Skin epidermis (tissue), 12 donors: ENCODE results near the gene ATP6V1F.
A peak's percentile ranks its signal among the peaks of the same experiment; 100 is the strongest.

Experiments
- H3K27ac ChIP-seq, 21 experiments: fragments of 200-600 bp; sonication (generic) in 11 of 21; one replicate each; pipeline ENCODE4 v1.5.0; 2020; ENCODE audit warnings: mild to moderate bottlenecking in 3 of 21, inconsistent platforms in 2 of 21, moderate library complexity in 2 of 21
- H3K4me3 ChIP-seq, 7 experiments: fragments of 200-600 bp; sonication (generic) in 2 of 7; one replicate each; pipeline ENCODE4 v1.5.0; 2020; ENCODE audit warnings: inconsistent platforms in 2 of 7, mild to moderate bottlenecking in 2 of 7, moderate library complexity in 1 of 7

ATP6V1F gene

DNA sequence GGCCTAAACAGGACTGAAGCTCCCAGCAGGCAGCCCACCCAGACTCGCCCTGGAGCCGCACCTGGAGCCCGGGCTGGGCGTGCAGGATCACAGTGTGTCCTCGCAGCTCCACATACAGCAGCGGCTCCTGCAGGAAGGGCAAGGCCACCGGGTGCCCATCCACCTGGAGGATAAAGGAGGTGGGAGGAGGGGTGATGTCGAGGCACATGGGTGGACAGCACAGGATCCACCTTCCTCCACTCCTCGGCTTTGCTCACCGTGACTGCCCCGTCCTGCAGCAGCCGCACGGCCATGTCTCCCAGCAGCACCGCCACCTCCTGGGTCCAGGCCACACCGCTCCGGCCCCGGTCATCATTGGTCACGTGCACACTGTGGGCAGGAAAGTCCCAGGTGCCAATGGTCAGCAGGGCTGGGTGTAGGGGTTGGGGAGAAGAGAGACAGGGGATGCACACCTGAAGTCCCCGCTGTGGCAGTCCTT lies 16.8 kb downstream of the ATP6V1F start:
- no peak overlapping the region for H3K4me3 ChIP-seq
- H3K27ac ChIP-seq = no peak overlapping the region

GRCh38 chr7:128879939-128880746 lies 17.5 kb downstream of the ATP6V1F start:
- H3K4me3 ChIP-seq = no peak overlapping the region
- no peak overlapping the region for H3K27ac ChIP-seq

- Histone ChIP-seq H3K4me3 (no peak overlapping the region), H3K27ac (no peak overlapping the region)
These were observed 18.3 kb downstream of the ATP6V1F start for GRCh38 chr7:128880791-128881457.

- no peak overlapping the region for H3K27ac ChIP-seq
- H3K4me3 ChIP-seq = no peak overlapping the region
These were observed 18.9 kb downstream of the ATP6V1F start for GRCh38 chr7:128881458-128882125.

DNA sequence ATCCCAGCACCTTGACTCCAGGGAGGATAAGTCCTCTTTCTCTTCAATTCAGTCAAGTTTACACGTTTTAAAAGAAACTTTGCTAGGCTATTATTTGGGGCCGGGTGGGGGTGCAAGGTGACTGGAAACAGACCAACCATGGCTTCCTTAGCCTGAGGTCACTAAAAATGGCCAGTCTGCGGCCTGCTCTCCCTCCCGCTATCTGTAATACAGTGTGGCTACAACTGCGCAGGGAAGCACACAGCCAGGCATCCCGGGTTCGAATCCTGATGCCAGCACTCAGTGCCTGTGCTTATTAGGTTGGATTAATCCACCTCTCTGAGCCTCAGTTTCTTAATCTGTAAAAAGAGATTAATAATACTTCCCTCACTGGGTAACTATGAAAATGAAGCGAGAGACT lies 19.5 kb downstream of the ATP6V1F start:
- no peak overlapping the region for H3K4me3 ChIP-seq
- no peak overlapping the region for H3K27ac ChIP-seq

GRCh38 chr7:128883622-128884448 lies 21.2 kb downstream of the ATP6V1F start:
- peak overlapping the region in 1 of 21 experiments; percentile 51 for H3K27ac ChIP-seq
- peak overlapping the region in 3 of 7 experiments; percentile 9 to 28 (median 11) for H3K4me3 ChIP-seq

DNA sequence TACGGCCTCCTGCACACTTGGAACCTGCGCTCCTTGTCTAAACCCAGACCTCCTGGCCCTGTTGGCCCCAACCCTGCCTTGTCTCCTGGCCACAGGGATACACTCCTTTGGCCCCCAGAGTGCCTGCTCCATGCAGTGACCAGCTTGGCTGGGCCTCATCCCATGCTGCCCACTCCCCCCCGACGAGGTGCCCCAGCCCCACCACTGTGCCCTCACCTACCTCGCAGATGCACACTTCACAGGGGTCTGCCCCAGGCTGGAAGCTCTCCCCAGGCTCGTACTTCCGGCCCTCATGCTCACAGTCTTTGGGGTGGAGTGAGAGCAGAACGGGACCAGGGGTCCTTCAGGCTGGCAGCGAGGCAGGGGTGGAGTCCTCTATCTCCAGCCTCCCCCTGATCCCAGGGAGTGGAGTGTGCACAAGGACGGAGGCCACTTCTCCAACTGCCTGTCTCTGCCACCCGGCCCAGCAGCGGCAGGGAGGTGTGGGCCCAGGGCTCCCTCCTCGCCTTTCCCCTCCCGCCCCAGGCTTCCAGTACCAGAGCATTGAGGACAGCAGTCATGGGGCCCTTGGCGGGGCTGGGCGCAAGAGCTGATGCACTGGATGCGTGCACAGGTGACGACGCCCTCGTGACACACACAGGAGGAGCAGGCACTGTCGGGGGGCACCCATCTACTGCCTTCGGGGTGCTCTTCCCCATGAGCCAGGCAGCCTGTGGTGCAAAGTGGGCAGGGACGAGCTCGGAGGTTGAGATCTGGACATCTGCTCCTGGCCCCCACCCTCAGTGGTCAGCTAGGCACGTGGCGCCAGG lies 22.1 kb downstream of the ATP6V1F start:
- no peak overlapping the region for H3K4me3 ChIP-seq

DNA sequence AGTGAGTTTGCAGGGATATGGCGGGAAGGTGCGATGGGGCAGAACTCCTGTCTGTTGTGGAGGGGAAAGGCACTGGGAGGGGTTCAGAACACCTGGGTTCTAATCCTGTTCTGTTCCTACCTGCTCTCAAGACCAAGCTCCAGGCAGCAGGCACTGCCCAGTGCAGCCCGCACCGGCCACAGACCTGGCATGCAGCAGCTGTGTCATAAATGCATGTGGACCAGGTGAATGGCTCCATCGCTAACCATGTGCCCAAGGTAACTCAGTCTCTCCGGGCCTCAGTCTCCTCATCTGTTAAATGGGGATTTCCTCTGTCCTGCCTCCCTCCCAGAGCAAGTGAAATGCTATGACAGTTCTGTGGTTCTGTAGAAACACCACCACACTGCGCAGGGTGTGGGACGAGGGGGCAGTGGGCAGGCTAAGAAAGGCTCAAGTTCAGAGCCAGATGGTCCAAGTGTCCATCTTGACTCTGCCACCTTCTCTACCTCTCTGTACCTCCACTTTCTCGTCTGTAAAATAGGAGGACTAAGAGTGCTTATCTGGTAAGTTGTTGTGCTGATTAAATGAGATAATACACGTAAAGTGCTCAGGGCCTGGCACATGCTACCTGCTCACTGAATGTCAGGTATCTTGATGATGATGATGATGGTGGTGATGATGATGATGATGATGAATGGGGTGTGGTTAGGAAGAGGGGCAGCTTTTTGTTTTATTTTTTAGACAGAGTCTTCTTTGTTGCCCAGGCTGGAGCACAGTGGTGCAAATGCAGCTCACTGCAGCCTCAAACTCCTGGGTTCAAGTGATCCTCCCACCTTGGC lies 22.9 kb downstream of the ATP6V1F start:
- Histone ChIP-seq H3K4me3 (no peak overlapping the region), H3K27ac (no peak overlapping the region)

More for the DNA sequence above, 22.1 kb downstream of the ATP6V1F start:
- H3K27ac ChIP-seq = no peak overlapping the region

DNA sequence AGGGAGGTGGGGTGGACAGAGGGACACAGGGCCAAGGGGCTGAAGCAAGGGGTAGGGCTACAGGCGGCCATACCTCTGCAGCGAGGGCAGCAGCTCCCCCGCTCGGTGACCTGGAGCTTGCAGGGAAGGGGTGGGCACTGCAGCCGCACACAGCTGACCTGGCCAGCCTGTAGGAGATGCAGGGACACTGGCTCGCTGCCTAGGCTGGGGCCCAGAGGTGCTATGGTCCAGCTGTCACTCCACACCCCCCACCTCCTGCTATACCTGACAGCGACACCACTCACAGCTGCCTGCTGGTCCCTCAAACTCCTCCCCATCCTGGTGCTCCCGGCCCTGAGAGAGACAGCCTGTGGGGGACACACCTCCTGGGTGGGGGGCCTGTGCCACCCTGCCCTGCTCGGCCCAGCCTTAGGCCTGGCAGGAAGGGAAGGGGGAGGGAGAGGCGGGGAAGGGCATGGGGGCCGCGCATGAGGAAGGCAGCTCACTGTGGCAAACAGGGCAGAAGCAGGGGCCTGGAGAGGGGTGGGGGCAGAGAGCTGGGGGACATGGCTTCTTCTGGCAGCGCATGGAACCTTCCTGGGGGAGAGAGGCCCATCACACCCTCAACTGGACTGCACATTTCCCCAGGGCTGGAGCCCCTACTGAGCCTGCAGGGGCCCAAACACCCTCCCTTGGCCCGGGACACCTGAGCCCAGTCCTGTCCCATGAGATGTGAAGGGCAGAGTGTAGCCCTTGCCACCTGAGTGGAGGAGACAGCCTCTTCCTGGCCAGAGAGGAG lies 23.9 kb downstream of the ATP6V1F start:
- H3K27ac ChIP-seq = no peak overlapping the region
- no peak overlapping the region for H3K4me3 ChIP-seq

DNA sequence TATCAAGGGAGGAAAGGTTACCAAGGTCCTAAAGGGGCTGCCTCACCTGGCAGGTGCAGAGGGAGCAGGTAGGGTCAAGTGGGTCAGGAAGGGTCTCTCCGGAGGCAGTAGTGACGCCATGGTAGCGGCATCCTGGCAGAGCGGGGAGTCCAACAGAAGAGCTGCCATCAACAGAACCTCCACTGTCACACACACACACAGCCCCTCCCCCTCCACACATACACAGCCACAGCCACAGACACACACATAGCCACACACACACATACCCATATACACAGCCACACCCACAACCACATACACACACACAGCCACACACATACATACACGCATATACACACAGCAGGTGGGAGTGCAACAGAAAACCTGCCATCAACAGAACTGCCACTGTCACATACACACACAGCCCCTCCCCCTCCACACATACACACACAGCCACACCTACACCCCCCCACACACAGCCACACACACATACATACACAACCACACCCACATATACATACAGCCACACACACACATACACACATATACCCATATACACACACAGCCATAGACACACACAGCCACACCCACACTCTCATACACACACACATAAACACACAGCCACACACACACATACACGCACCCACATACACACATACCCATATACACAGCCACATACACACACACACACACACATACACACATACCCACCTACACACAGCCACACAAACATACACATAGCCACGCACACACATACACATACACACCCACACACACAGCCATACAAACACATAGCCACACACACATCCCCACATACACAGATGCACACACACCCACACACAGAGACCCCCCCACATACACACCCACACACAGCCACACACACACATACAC lies 24.7 kb downstream of the ATP6V1F start:
- Histone ChIP-seq H3K27ac (no peak overlapping the region), H3K4me3 (no peak overlapping the region)

DNA sequence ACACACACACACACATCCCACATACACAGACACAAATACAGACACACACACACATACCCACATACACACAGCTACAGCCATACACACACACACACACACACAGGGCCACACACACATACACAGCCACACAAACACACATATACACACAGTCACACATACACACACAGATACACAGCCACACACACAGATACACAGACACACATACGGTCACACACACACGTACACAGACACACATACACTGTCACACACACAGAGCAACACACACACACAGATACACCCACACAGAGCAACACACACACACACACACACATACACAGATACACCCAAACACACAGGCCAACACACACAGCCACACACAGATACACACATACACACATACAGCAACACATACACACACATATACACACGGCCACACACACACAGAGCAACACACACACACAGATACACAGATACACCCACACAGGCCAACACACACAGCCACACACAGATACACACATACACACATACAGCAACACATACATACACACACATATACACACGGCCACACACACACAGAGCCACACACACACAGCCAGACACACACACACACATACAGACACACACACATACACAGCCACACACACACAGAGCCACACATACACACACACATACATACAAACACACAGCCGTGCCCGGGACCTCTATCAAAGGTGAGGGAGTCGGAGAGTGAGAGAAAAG lies 25.5 kb downstream of the ATP6V1F start:
- no peak overlapping the region for H3K27ac ChIP-seq
- no peak overlapping the region for H3K4me3 ChIP-seq

GRCh38 chr7:128888756-128889095 lies 26.1 kb downstream of the ATP6V1F start:
- Histone ChIP-seq H3K4me3 (no peak overlapping the region), H3K27ac (no peak overlapping the region)

DNA sequence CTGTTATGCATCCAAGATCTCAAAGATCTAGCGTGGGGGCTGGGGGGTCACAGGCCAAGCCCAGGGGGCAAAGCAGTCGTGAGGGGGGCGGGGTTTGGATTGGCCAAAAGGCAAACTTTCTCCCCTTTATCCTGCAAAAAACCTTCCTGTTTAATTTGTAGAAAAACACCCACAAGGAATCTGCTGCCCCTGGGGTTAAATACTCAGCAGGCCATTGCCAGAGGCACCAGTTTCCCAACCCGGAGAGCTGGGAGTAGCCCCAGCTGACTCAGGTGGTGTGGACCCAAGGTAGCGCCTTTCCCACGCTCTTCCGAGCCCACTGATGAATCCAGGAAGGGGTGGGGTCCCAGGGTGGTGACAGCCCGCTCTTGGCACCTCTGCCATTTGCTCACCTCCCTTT lies 26.5 kb downstream of the ATP6V1F start:
- no peak overlapping the region for H3K4me3 ChIP-seq

GRCh38 chr7:128890306-128891109 lies 27.9 kb downstream of the ATP6V1F start:
- H3K27ac ChIP-seq = peak overlapping the region in 1 of 21 experiments; percentile 20
- peak overlapping the region; percentile 10 to 35 (median 28) for H3K4me3 ChIP-seq

More for the DNA sequence above, 26.5 kb downstream of the ATP6V1F start:
- no peak overlapping the region for H3K27ac ChIP-seq
